SK-N-MC (cell line): Measurements from ENCODE around the gene STARD13.

Experiments used
- DNase-seq: peaks from one replicate; pipeline ENCODE4 v3.0.0-alpha.2; 2011; ENCODE audit warnings: low read depth, low spot score
- H3K27ac ChIP-seq: fragments of 200-600 bp; sonication (generic); 2 replicates; pipeline ENCODE4 v1.5.1; 2016; ENCODE audit warnings: mixed run types
- H3K36me3 ChIP-seq: fragments of 200-600 bp; sonication (generic); 2 replicates; pipeline ENCODE4 v1.6.1; 2017; ENCODE audit warnings: antibody characterized with exemption, low read length, mixed read lengths; ENCODE audit not compliant: insufficient read depth
- H3K4me3 ChIP-seq: fragments of 200-600 bp; sonication (generic); 2 replicates; pipeline ENCODE4 v1.5.1; 2016
- H3K9ac ChIP-seq: fragments of 200-600 bp; sonication (generic); 2 replicates; pipeline ENCODE4 v1.8.0; 2017; ENCODE audit warnings: mixed run types, mixed read lengths; ENCODE audit not compliant: insufficient read length
- H3K9me3 ChIP-seq: fragments of 200-600 bp; sonication (generic); 2 replicates; pipeline ENCODE4 v1.6.1; 2017; ENCODE audit warnings: low read depth, mild to moderate bottlenecking, antibody characterized with exemption, low read length, moderate library complexity, mixed read lengths
- EZH2 ChIP-seq: fragments of 200-600 bp; sonication (generic); IDR thresholded peaks from one replicate; pipeline ENCODE4 v1.6.1; 2017; ENCODE audit warnings: antibody characterized with exemption
- FOXP2 ChIP-seq: optimal IDR thresholded peaks from 2 replicates; pipeline ENCODE3; 2011; ENCODE audit warnings: mild to moderate bottlenecking, moderate library complexity; ENCODE audit not compliant: insufficient read depth; ENCODE audit errors: extremely low read length, control extremely low read depth
- POLR2AphosphoS5 ChIP-seq: IDR thresholded peaks from 2 replicates; pipeline ENCODE4 v1.6.1; 2012; ENCODE audit warnings: mild to moderate bottlenecking, low read depth, low read length, borderline replicate concordance

Gene STARD13

DNA sequence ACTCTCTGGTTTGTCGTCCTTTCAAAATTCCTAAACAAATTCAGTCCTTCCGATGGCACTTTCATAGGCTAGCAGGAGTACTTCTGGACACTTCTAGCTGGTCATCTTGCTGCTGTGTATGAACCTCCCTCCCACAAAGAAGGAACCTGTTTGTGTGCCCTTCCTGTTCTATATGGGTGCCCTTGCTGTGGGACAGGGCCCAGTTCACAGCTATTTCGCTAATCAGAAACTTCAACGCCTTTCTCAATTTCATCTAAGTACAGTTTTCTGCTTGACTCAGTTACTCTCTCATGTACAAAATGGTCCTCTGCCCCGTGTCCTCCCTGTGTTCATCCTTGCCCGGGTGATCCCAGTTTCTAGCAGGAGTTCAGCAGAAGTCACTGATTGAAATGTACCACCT lies 96.1 kb downstream of the STARD13 start:
- no peaks in the 10 kb centered on the region; the same call in 1 of the 2 replicates for H3K36me3 ChIP-seq
- no peak overlapping the region for H3K4me3 ChIP-seq
- DNase-seq = no peak
- no peak overlapping the region for H3K9ac ChIP-seq
- TF ChIP-seq EZH2 (no peak), FOXP2 (no peak), POLR2AphosphoS5 (no peak)
- no peaks in the 10 kb centered on the region for H3K9me3 ChIP-seq
- H3K27ac ChIP-seq = peak overlapping the region; percentile 75

DNA sequence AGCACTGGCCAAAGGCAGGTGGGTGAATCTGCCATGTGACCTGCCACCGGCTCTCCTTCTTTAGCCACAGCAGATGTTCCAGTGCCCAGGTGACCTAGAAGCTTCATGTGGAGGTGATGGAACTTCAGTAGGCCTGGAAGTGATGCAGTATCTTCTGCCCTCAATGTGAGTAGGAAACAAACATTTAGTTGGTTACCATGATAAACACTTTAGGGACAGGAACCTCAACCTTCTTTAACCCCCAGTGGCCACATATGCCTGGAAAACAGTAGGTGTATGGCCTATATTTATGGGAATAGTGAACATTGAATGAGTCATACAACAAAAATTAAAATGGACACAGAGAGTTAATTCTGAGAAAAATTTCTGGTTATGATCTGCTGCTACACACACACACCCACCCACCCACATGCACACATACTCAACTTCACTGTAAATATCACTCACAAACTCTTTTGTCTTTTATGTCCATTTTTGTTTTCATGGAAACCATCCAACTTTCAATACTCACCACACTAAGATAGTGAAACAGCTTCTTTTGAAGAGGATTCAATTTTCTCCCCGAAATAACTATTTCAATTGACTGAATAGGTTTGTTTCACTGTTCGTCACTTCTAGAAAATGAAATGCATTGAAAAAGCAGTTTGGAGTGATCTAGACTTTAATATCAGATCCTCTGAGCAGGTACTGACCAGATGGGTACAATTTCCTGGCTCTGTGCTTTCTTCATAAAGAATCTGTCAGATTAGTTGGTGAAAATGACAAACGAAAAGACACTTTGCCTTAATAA lies 97.3 kb downstream of the STARD13 start:
- peak overlapping the region; percentile 75 for H3K27ac ChIP-seq
- TF ChIP-seq EZH2 (no peak), POLR2AphosphoS5 (no peak), FOXP2 (no peak)
- no peaks in the 10 kb centered on the region for H3K9me3 ChIP-seq
- H3K4me3 ChIP-seq = no peak overlapping the region
- H3K9ac ChIP-seq = peak overlapping the region; percentile 27
- no peaks in the 10 kb centered on the region; the same call in 1 of the 2 replicates for H3K36me3 ChIP-seq
- DNase-seq = no peak

- peak overlapping the region; percentile 1; the same call in 1 of the 2 replicates for H3K4me3 ChIP-seq
- no peaks in the 10 kb centered on the region; the same call in 1 of the 2 replicates for H3K36me3 ChIP-seq
- H3K27ac ChIP-seq = peak overlapping the region; percentile 86
- H3K9ac ChIP-seq = peak overlapping the region; percentile 37
- DNase-seq = no peak
- TF ChIP-seq POLR2AphosphoS5 (no peak), EZH2 (no peak), FOXP2 (no peak)
- no peaks in the 10 kb centered on the region for H3K9me3 ChIP-seq
These were observed 98.7 kb downstream of the STARD13 start for GRCh38 chr13:33186861-33187291.

- no peak for DNase-seq
- Histone ChIP-seq H3K4me3 (peak overlapping the region; percentile 40), H3K9ac (peak overlapping the region; percentile 37), H3K27ac (peak overlapping the region; percentile 86), H3K9me3 (no peaks in the 10 kb centered on the region), H3K36me3 (no peaks in the 10 kb centered on the region; the same call in 1 of the 2 replicates)
- no peak for TF ChIP-seq EZH2
- no peak for TF ChIP-seq FOXP2
- no peak; the same call in 1 of the 2 replicates for TF ChIP-seq POLR2AphosphoS5
These were observed 99.7 kb downstream of the STARD13 start for GRCh38 chr13:33185853-33186252.

GRCh38 chr13:33184530-33184929 lies 101.0 kb downstream of the STARD13 start:
- Histone ChIP-seq H3K9ac (no peak overlapping the region), H3K36me3 (no peaks in the 10 kb centered on the region; the same call in 1 of the 2 replicates), H3K9me3 (no peaks in the 10 kb centered on the region), H3K27ac (no peak overlapping the region), H3K4me3 (no peak overlapping the region)
- TF ChIP-seq EZH2 (no peak), FOXP2 (no peak), POLR2AphosphoS5 (no peak)
- DNase-seq = no peak

- H3K4me3 ChIP-seq = no peak overlapping the region
- no peaks in the 10 kb centered on the region for H3K9me3 ChIP-seq
- H3K27ac ChIP-seq = no peak overlapping the region
- DNase-seq = no peak
- no peak overlapping the region for H3K9ac ChIP-seq
- TF ChIP-seq EZH2 (no peak), FOXP2 (no peak)
- H3K36me3 ChIP-seq = no peaks in the 10 kb centered on the region; the same call in 1 of the 2 replicates
These were observed 101.5 kb downstream of the STARD13 start for GRCh38 chr13:33184112-33184490.

- H3K27ac ChIP-seq = 0 out of 2 replicates have a peak overlapping the region, but pooled peaks have one; percentile 9
- H3K4me3 ChIP-seq = no peak overlapping the region
- no peaks in the 10 kb centered on the region for H3K9me3 ChIP-seq
- no peaks in the 10 kb centered on the region; the same call in 1 of the 2 replicates for H3K36me3 ChIP-seq
- TF ChIP-seq POLR2AphosphoS5 (no peak), FOXP2 (no peak), EZH2 (no peak)
- no peak for DNase-seq
- H3K9ac ChIP-seq = no peak overlapping the region
These were observed 102.0 kb downstream of the STARD13 start for GRCh38 chr13:33183431-33184111.

GRCh38 chr13:33182729-33183128 lies 102.8 kb downstream of the STARD13 start:
- no peaks in the 10 kb centered on the region for H3K9me3 ChIP-seq
- TF ChIP-seq FOXP2 (no peak), POLR2AphosphoS5 (no peak), EZH2 (no peak)
- H3K36me3 ChIP-seq = no peaks in the 10 kb centered on the region
- no peak for DNase-seq
- H3K27ac ChIP-seq = no peak overlapping the region
- H3K4me3 ChIP-seq = no peak overlapping the region
- no peak overlapping the region for H3K9ac ChIP-seq

DNA sequence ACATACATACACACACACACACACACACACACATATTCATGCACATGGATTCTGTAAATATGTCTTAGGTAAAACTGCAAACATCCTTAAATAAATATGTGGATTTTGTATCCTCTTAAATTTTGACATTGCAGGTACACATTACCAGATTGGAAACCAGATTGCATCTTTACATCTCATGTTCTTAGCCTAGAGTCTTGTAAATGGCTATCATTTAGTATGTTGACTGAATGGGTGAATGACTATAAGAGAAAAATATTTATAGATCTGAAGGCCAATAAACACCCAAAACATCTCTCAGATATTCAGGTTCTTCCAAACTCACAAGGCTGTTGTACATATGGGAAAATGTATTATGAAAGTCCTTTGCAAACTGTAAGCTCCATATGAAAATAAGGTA lies 104.3 kb downstream of the STARD13 start:
- H3K9ac ChIP-seq = no peak overlapping the region
- no peaks in the 10 kb centered on the region for H3K36me3 ChIP-seq
- TF ChIP-seq POLR2AphosphoS5 = no peak
- no peak for TF ChIP-seq FOXP2
- no peak for TF ChIP-seq EZH2
- H3K9me3 ChIP-seq = no peaks in the 10 kb centered on the region
- H3K27ac ChIP-seq = peak overlapping the region; percentile 99; the same call in 1 of the 2 replicates
- DNase-seq = no peak
- H3K4me3 ChIP-seq = no peak overlapping the region
